Measurements from ENCODE around the gene STXBP5L.
"Not testable (repeated sequence)": the region's sequence is repeated elsewhere in the genome, so short reads cannot be mapped to it uniquely, and the experiment has no call there.

The STXBP5L gene

GRCh38 chr3:121175083-121175482 lies 267.1 kb downstream of the STXBP5L start:
- no peak for DNase-seq (ENCODE audit: low spot score)
- in situ Hi-C loops (cut with MboI; ENCODE audit: low sequenced_read_pairs, unreplicated experiment): no loop called here
- TF ChIP-seq CTCF (IDR thresholded peaks at IDR 0.05; ENCODE audit: borderline replicate concordance, control extremely low read depth, extremely low read depth, insufficient read depth, missing control alignments): no peak

GRCh38 chr3:121190626-121191025 lies 282.6 kb downstream of the STXBP5L start:
- DNase-seq (ENCODE audit: low spot score); in situ Hi-C loops (cut with MboI; ENCODE audit: low sequenced_read_pairs, unreplicated experiment): not testable (repeated sequence)

- DNase-seq (ENCODE audit: low spot score): no peak
- no peak for TF ChIP-seq CTCF (IDR thresholded peaks at IDR 0.05; ENCODE audit: borderline replicate concordance, control extremely low read depth, extremely low read depth, insufficient read depth, missing control alignments)
- in situ Hi-C loops (cut with MboI; ENCODE audit: low sequenced_read_pairs, unreplicated experiment): no loop called here
Observed at GRCh38 chr3:121202573-121202972, 294.6 kb downstream of the STXBP5L start.

- no peak for TF ChIP-seq CTCF (IDR thresholded peaks at IDR 0.05; ENCODE audit: borderline replicate concordance, control extremely low read depth, extremely low read depth, insufficient read depth, missing control alignments)
- DNase-seq (ENCODE audit: low spot score): no peak
- in situ Hi-C loops (cut with MboI; ENCODE audit: low sequenced_read_pairs, unreplicated experiment): no loop called here
Observed at GRCh38 chr3:121223116-121223515, 315.1 kb downstream of the STXBP5L start.

- DNase-seq (ENCODE audit: low spot score): no peak
- in situ Hi-C loops (cut with MboI; ENCODE audit: low sequenced_read_pairs, unreplicated experiment): no loop called here
- no peak for TF ChIP-seq CTCF (IDR thresholded peaks at IDR 0.05; ENCODE audit: borderline replicate concordance, control extremely low read depth, extremely low read depth, insufficient read depth, missing control alignments)
Observed at GRCh38 chr3:121228971-121229370, 321.0 kb downstream of the STXBP5L start.

- DNase-seq (ENCODE audit: low spot score); in situ Hi-C loops (cut with MboI; ENCODE audit: low sequenced_read_pairs, unreplicated experiment): not testable (repeated sequence)
Observed at GRCh38 chr3:121230194-121230593, 322.2 kb downstream of the STXBP5L start.

- no peak for TF ChIP-seq CTCF (IDR thresholded peaks at IDR 0.05; ENCODE audit: borderline replicate concordance, control extremely low read depth, extremely low read depth, insufficient read depth, missing control alignments)
- in situ Hi-C loops (cut with MboI; ENCODE audit: low sequenced_read_pairs, unreplicated experiment): no loop called here
- no peak for DNase-seq (ENCODE audit: low spot score)
Observed at GRCh38 chr3:121231872-121232271, 323.9 kb downstream of the STXBP5L start.

All from GM13976 (cell line).